Prostate gland (tissue), 2 donors: ENCODE data around the gene BCL2L1. TPM values are rescaled to one million over a fixed set of nuclear protein-coding genes. Genes with fewer than 3 reads are reported as not detected.

Experiments
- DNase-seq: peaks from one replicate; pipeline ENCODE4 v3.0.0-alpha.2; 2019; ENCODE audit warnings: low spot score
- H3K27ac ChIP-seq, 2 donors: fragments of 200-600 bp; sonication (generic); 2 replicates each; pipeline ENCODE4 v1.5.1; 2017 to 2019
- H3K27me3 ChIP-seq: fragments of 200-600 bp; sonication (generic); replicated peaks from 2 replicates; pipeline ENCODE4 v1.5.1; 2019; ENCODE audit not compliant: insufficient read depth
- H3K36me3 ChIP-seq, 2 donors: fragments of 200-600 bp; sonication (generic); 1 replicate in 1 of 2; 2 replicates in 1 of 2; pipeline versions ENCODE4 v1.5.1 to v1.8.1; 2017 to 2019
- H3K4me1 ChIP-seq: fragments of 200-600 bp; sonication (generic); replicated peaks from 2 replicates; pipeline ENCODE4 v1.5.1; 2019
- H3K4me3 ChIP-seq, 2 donors: fragments of 200-600 bp; sonication (generic); 2 replicates each; pipeline ENCODE4 v1.5.1; 2017 to 2019
- H3K9me3 ChIP-seq: fragments of 200-600 bp; sonication (generic); 2 replicates; pipeline ENCODE4 v1.5.1; 2017
- CTCF ChIP-seq, 4 experiments: fragments of 200-600 bp in 2 of 4; fragments of 450-650 bp in 2 of 4; sonication (generic) in 2 of 4; IDR thresholded peaks; 1 replicate in 3 of 4; 2 replicates in 1 of 4; pipeline ENCODE4 v1.5.1; 2016 to 2019; ENCODE audit warnings: antibody characterized with exemption in 4 of 4, mild to moderate bottlenecking in 2 of 4, moderate library complexity in 2 of 4
- POLR2A ChIP-seq: fragments of 450-650 bp; IDR thresholded peaks from one replicate; pipeline ENCODE4 v1.6.1; 2016; ENCODE audit warnings: antibody characterized with exemption, mild to moderate bottlenecking
- POLR2AphosphoS5 ChIP-seq: sonication (generic); formaldehyde crosslinking; IDR thresholded peaks from one replicate; pipeline ENCODE4 v1.6.1; 2017; ENCODE audit warnings: antibody characterized with exemption
- WGBS: methylation state at CpG from one replicate; pipeline ENCODE4 v1.1.5; 2018; 5-methylcytosine and 5-hydroxymethylcytosine counted together
- intact Hi-C: fragments of 100-400 bp; cut with DNase I; formaldehyde crosslinking; loops from one replicate; pipeline ENCODE4 v1.14.2; 2022
- total RNA-seq, 2 donors: library from RNA; depleted of rRNA; stranded (reverse); fragments of >200 nt; gene quantifications; one replicate each; pipeline ENCODE4 v1.1.0, GENCODE V29; 2016

BCL2L1 gene
- total RNA-seq, 2 donors from 2014 or later = 127 to 155 TPM

GRCh38 chr20:31620246-31620645 is 102.4 kb downstream of the BCL2L1 start:
- no peak for DNase-seq
- intact Hi-C loops = no loop called here
- Histone ChIP-seq H3K4me3 (no peak overlapping the region), H3K4me1 (no peaks in the 10 kb centered on the region), H3K27ac (no peak overlapping the region), H3K36me3 (no peaks in the 10 kb centered on the region), H3K9me3 (no peaks in the 10 kb centered on the region), H3K27me3 (no peaks in the 10 kb centered on the region)
- 83% methylated on average over 3 of the region's 3 CpGs for WGBS
- TF ChIP-seq CTCF (IDR thresholded peaks at IDR 0.05) (no peak), POLR2AphosphoS5 (no peak), POLR2A (no peak)

- TF ChIP-seq CTCF (IDR thresholded peaks at IDR 0.05) (no peak), POLR2AphosphoS5 (no peak), POLR2A (no peak)
Measured at GRCh38 chr20:31617432-31618104, 105.1 kb downstream of the BCL2L1 start.

GRCh38 chr20:31615416-31615815 is 107.3 kb downstream of the BCL2L1 start:
- Histone ChIP-seq H3K4me3 (no peak overlapping the region), H3K27me3 (no peaks in the 10 kb centered on the region), H3K9me3 (no peaks in the 10 kb centered on the region), H3K36me3 (no peaks in the 10 kb centered on the region), H3K4me1 (no peaks in the 10 kb centered on the region), H3K27ac (no peak overlapping the region)
- DNase-seq = no peak
- TF ChIP-seq POLR2AphosphoS5 = no peak
- WGBS = 92% methylated on average over 8 of the region's 8 CpGs
- intact Hi-C loops = no loop called here

More at GRCh38 chr20:31617432-31618104, 105.1 kb downstream of the BCL2L1 start:
- Histone ChIP-seq H3K9me3 (no peaks in the 10 kb centered on the region), H3K27me3 (no peaks in the 10 kb centered on the region), H3K36me3 (no peaks in the 10 kb centered on the region), H3K4me3 (no peak overlapping the region), H3K27ac (no peak overlapping the region), H3K4me1 (no peaks in the 10 kb centered on the region)
- DNase-seq = no peak
- intact Hi-C loops = no loop called here
- WGBS = 92% methylated on average over 6 of the region's 6 CpGs

Other genes starting within 250 kb of the BCL2L1 start
- not detected for gene DEFB124, start 247.7 kb downstream of the BCL2L1 start, total RNA-seq
- gene REM1, start 247.6 kb downstream of the BCL2L1 start, total RNA-seq = 1 to 10 TPM; 1.3 to 4.9 TPM
- 100 to 1,000 TPM in 1 of 2 donors, 10 to 100 TPM in 1; 99.7 to 131 TPM for gene HM13, start 208.4 kb downstream of the BCL2L1 start, total RNA-seq
- 100 to 1,000 TPM; 356 to 514 TPM for gene ID1, start 117.6 kb downstream of the BCL2L1 start, total RNA-seq
- 1 to 10 TPM in 1 of 2 donors, under 1 TPM in 1; 0.41 to 3.6 TPM for gene COX4I2, start 85.0 kb downstream of the BCL2L1 start, total RNA-seq
- gene TPX2, start 16.4 kb upstream of the BCL2L1 start, total RNA-seq = 10 to 100 TPM in 1 of 2 donors, 1 to 10 TPM in 1; 1.4 to 23.2 TPM
- under 1 TPM; 0.27 to 0.91 TPM for gene MYLK2, start 96.5 kb upstream of the BCL2L1 start, total RNA-seq
- gene FOXS1, start 122.7 kb upstream of the BCL2L1 start, total RNA-seq = 1 to 10 TPM in 1 of 2 donors, not detected in 1; 8.3 TPM
- 10 to 100 TPM in 1 of 2 donors, 1 to 10 TPM in 1; 1.7 to 57.9 TPM for gene DUSP15, start 147.7 kb upstream of the BCL2L1 start, total RNA-seq
- 1 to 10 TPM in 1 of 2 donors, not detected in 1; 1.2 TPM for gene TTLL9, start 147.8 kb upstream of the BCL2L1 start, total RNA-seq
- 10 to 100 TPM; 11.4 to 30.3 TPM for gene PDRG1, start 229.2 kb upstream of the BCL2L1 start, total RNA-seq
- gene XKR7, start 245.3 kb upstream of the BCL2L1 start, total RNA-seq = under 1 TPM in 1 of 2 donors, not detected in 1; 0.05 TPM